GM18519 (cell line): Measurements from ENCODE around the gene TPST1.

Experiments
- ATAC-seq: cut with Tn5 transposase; IDR thresholded peaks from one replicate; pipeline ENCODE4 v1.9.1; 2021; ENCODE audit warnings: mild to moderate bottlenecking, moderate library complexity; ENCODE audit not compliant: unreplicated experiment, low FRiP score

TPST1 gene

GRCh38 chr7:66237906-66238772 lies 33.0 kb downstream of the TPST1 start:
- ATAC-seq, result no peak

GRCh38 chr7:66238773-66239466 lies 33.8 kb downstream of the TPST1 start:
- no peak for ATAC-seq

- no peak for ATAC-seq
These were observed 34.3 kb downstream of the TPST1 start for GRCh38 chr7:66239467-66239856.

DNA sequence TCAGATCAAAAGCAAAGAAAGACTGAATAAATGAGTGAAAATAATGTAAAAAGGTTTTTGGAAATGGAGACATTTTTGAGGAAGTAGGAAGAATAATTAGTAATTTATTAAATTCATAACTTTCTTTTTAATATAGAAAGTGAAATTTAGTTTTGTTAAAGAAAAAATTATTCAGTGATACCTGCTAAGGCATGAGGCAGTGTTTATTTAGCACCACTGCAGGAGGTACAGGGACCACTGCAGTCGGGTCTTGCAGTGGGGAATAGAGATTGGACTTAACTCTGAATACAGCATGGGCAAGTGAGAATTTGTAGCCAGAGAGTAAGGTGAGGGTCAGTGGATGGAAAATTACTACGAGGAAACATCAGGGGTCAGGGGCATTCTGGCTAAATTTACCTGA lies 39.9 kb downstream of the TPST1 start:
- no peak for ATAC-seq

DNA sequence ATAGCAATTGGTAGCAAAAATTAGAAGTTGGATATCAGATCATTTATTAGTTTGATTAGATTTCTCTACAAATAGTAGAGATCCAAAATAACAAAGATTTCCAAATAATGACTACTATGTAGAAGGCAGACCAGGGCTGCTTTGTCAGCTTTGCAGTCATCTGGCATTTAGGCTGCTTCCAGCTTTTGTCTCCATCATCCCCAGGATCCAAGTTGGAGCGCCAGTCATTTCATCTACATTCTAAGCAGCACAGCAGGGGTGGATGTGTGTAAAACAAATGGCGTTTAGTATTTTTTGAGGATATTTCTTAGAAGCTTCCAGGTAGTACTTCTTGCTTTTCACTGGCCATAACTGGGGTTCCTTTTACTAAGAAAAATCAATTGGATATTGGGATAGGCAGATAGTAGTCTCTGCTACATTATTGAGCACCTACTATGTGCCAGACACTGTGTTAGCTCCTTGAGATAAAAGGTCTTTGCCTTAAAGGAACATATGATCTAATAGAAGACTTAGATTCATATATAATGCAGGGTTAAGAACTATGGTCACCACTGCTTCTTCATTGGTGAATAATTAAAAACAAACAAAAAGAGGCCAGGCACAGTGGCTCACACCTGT lies 41.5 kb downstream of the TPST1 start:
- no peak for ATAC-seq

DNA sequence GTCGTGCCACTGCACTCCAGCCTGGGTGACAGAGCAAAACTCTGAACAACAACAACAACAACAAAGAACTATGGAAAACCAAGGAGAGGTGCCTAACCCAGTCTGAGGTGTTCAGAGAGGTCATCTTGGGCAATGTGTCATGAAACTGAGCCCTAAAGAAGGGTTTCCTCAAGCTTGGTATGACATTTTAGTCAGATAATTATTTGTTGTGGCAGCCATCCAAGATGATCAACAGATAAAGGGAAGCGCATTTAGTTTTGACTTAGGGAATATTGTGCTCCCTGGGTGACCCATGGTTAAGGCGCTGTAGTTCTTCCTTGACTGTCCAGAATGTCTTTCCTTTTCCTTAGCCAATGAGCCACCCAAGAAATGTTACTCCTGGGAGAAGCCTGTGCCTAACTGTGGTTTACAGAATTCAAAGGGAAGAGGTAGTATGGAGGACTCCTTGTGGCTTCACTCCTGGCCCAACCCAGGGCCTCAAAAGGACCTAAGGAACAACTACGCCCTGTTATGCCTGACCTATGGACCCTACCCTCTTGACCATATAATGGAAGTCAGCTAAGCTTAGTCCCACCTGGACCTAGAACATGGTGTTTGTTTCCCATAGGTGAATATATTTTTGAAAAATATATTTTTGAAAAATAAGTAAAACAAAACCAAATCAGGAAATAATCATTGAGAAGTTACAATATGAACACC lies 42.4 kb downstream of the TPST1 start:
- no peak for ATAC-seq

GRCh38 chr7:66250711-66251110 lies 45.6 kb downstream of the TPST1 start:
- ATAC-seq, result no peak

- no peak for ATAC-seq
These were observed 50.5 kb downstream of the TPST1 start for GRCh38 chr7:66255534-66256100.

GRCh38 chr7:66256281-66256680 lies 51.1 kb downstream of the TPST1 start:
- ATAC-seq, result no peak

GRCh38 chr7:66257481-66257880 lies 52.3 kb downstream of the TPST1 start:
- no peak for ATAC-seq

GRCh38 chr7:66258409-66258808 lies 53.3 kb downstream of the TPST1 start:
- ATAC-seq, result no peak

DNA sequence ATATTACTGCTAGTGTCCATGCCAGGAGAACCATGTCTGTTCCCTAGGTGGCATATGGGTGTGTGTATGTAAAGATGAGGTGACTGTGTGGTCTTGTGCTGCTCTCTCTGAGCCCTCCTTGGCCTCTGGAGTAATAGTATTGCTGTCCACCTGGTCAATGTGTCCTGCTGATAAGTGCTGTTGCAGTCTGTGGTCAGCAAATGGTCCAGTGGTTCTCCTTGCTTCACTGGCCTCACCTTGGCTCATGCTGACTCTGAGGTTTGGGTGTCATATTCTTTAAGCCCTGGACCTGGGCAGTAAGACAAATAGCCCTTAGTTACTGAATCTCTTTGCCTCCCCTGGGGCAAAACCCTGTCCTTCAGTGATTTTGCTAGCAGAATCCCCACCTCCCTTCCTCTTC lies 56.8 kb downstream of the TPST1 start:
- no peak for ATAC-seq

GRCh38 chr7:66263936-66264335 lies 58.8 kb downstream of the TPST1 start:
- ATAC-seq, result no peak

DNA sequence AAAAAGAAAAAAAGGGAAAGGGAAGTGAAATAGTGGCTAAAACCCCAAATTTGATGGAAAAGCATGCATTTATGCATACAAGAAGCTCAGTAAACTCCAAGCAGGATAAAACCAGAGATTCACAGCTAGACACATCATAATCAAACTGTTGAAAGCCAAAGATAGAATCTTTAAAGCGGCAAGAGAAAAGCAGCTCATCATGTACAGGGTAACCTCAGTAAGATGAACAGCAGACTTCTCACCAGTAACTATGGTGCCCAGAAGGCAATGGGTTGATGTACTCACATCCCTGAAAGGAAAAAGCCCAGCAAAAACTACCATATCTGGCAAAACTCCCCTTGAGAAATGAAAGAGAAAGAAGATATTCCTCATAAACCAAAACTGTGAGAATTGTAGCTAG lies 60.4 kb downstream of the TPST1 start:
- no peak for ATAC-seq

DNA sequence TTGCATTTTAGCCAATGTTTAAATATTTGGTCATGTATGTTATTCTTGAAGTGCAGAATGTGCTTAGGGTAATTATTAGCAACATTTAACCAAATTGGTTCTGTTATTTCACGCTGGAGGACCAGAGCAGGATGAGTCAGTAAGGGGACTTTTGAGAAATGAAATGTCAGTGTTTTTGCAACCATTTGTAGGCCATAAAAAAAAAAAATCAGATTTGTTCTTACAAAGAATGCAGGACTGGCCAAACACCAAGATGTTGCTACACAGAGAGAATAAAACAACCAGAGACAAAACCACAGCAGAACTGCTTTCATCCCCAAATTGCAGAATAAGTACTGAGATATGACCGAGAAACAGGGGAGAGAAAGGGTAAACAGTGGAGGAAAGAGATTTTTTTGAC lies 62.1 kb downstream of the TPST1 start:
- no peak for ATAC-seq

DNA sequence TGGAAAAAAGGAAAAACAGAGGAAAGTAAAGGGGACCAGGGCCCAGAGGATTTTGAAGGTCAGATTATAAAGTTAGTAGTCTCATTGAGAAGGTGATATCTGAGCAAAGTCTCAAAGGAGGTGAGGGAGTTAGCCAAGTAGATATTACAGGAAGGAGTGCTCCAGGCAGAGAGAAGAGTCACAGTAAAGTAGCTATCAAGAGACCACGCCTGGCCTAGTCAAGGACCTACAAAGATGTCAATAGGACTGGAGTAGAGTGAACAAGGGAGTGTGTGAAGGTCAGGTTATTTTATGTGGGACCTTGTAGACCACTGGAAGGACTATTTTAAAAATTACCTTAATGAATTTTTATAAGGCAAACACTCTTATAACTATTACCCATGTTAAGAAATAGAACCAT lies 64.8 kb downstream of the TPST1 start:
- ATAC-seq, result no peak

DNA sequence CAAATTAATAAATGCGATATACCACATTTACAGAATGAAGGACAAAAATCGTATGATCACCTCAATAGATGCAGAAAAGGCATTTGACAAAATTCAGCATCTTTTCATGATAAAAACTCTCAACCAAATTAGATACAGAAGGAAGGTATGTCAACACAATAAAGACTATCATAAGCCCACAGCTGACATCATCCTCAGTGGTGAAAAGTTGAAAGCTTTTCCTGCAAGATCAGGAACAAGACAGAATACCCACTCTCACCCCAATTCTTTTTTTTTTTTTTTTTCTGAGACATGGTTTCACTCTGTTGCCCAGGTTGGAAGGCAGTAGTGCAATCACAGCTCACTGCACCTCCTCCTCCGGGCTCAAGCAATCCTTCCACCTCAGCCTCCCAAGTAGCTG lies 67.2 kb downstream of the TPST1 start:
- ATAC-seq, result no peak

DNA sequence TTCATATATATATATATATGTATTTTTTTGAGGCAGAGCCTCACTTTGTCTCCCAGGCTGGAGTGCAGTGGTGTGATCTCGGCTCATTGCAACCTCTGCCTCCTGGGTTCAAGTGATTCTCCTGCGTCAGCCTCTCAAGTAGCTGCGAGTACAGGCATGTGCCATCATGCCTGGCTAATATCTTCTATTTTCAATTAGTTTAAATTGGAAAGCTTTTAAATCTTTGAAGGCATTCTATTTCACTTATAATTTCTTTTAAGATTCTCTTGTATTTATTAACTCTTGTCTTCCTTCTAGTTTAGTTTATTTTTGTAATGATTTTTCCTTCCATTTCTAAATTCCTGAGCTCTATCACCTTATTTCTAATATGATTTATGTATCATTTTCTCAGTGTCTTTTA lies 71.2 kb downstream of the TPST1 start:
- ATAC-seq, result no peak

GRCh38 chr7:66277492-66277891 lies 72.4 kb downstream of the TPST1 start:
- no peak for ATAC-seq

DNA sequence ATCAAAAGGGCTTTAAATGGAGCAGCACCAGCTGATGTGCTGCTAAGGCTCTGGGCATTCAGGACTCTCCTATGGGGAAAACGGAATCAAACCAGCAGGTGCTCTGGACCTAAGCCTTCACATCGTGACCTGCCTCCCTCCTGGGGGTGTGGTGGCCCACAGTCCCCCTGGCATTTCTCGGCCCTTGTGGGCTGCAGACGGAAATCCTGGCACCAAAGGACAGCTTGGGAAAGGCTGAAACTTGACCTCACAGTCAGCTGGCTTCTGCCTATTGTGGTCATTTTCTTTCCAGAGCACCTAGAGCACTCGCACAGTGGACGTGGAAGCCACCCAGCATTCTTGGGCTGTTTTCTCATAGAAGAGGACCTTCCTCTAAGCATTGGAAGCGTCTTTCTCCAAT lies 74.8 kb downstream of the TPST1 start:
- ATAC-seq, result no peak
